ENCODE measurements around the gene EXOSC2.

Gene EXOSC2

DNA sequence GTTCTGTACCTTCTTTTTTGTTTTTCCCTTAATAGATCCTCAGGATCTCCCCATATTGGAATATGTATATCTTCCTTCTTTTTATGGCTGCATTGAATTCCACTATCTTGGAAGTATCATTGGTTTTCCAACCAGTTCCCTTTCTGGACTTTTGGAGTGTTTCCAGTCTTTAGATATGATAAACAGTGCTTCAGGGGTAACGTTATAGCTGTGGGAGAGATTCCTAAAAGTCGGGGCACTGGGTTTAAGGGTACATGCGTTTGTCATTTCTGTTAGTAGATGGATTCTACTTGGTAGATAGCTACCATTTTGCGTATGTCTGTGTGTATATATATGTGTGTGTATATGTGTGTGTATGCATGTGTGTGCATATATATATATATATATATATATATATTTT lies 42.0 kb downstream of the EXOSC2 start:
- DNase-seq (ENCODE audit: insufficient read length, low spot score) (no peak), FAIRE-seq (no peak)
- TF ChIP-seq CTCF (IDR thresholded peaks at IDR 0.05; ENCODE audit: insufficient read depth, missing control alignments), result no peak

GRCh38 chr9:130736834-130737233 lies 43.3 kb downstream of the EXOSC2 start:
- no peak for TF ChIP-seq CTCF (IDR thresholded peaks at IDR 0.05; ENCODE audit: insufficient read depth, missing control alignments)
- no peak for DNase-seq (ENCODE audit: insufficient read length, low spot score)
- FAIRE-seq, result no peak

DNA sequence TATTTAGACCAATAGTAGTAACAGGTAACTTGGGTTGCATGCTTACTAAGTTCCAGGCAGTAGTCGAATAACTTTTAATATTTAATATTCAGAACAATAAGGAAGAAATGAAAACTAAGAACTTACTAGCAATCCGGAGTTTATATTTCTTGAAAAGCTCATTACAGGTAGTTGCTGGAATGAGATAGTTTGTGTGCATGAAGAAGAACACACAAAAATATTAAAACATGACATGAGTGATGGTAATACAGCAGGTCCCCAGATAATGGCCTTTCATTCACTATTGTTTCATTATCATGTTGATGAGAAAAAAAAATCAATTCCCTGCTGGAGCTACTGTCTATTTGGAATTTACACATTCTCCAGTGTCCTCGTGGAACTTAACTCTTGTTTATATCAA lies 44.7 kb downstream of the EXOSC2 start:
- DNase-seq (ENCODE audit: insufficient read length, low spot score) (no peak), FAIRE-seq (no peak)
- no peak for TF ChIP-seq CTCF (IDR thresholded peaks at IDR 0.05; ENCODE audit: insufficient read depth, missing control alignments)

DNA sequence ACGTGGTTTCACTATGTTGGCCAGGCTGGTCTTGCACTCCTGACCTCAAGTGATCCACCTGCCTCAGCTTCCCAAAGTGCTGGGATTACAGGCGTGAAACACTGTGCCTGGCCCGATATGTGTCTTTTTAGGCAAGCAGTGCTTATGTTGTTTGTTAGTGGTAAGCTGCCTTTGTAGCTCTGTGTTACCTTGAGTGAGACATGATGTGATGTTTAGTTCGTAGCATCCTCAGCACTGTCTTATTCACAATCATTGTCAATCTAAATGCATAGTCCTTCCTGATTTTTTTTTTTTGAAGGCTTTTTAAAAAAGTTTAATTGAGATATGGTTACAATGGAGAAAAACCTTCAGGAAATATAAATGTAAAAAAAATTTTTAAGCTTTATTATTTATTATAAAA lies 45.5 kb downstream of the EXOSC2 start:
- TF ChIP-seq CTCF (IDR thresholded peaks at IDR 0.05; ENCODE audit: insufficient read depth, missing control alignments), result no peak
- no peak for FAIRE-seq
- no peak for DNase-seq (ENCODE audit: insufficient read length, low spot score)

DNA sequence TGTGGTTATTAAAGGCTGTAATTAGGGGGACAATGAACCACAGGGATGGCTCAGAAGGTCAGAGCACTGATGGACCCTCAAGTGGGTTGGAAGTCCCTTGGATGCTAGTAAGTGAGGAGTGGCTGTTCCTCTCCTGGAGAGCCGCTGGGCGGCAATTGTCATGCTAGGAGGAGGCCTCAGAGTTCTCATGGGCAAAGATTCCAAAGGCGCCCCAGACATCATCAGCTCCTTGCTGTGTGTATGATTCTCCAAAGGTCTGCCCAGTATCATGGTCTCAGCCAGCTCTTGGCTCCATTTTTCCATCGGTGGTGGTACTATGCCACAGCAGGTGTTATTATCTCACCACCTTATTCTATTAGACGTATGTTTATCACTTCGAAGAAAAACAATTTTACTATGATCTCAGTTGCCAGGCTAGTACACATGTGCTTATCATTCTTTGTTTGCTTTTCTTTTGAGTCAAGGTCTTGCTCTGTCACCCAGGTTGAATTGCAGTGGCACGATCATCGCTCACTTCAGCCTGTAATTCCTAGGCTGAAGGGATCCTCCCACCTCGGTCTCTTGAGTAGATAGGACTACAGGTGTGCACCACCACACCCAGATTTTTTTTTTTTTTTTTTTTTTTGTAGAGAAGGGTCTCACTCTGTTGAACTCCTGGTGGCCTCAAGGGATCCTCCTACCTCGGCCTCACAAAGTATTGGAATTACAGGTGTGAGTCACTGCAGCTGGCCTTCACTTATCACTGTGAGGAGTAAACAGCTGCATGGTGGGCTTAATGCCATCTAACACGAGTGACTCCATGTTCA lies 46.8 kb downstream of the EXOSC2 start:
- no peak for FAIRE-seq
- DNase-seq (ENCODE audit: insufficient read length, low spot score), result no peak
- TF ChIP-seq CTCF (IDR thresholded peaks at IDR 0.05; ENCODE audit: insufficient read depth, missing control alignments), result no peak

DNA sequence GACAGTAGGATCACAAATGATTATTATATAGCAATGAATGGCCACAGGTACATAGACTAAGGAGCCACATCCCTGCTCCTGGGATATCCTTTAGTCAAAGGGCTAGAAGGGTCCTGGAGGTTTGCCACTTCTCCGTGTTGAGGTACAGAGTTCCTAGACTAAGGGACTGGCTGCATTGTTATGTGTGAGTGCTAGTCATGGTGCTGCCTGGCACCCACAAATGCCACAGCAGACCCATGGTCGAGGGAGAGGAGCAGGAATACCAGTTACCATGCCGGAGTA lies 47.4 kb downstream of the EXOSC2 start:
- FAIRE-seq, result no peak
- no peak for TF ChIP-seq CTCF (IDR thresholded peaks at IDR 0.05; ENCODE audit: insufficient read depth, missing control alignments)
- DNase-seq (ENCODE audit: insufficient read length, low spot score), result no peak

- TF ChIP-seq CTCF (IDR thresholded peaks at IDR 0.05; ENCODE audit: insufficient read depth, missing control alignments), result no peak
- DNase-seq (ENCODE audit: insufficient read length, low spot score), result no peak
- no peak for FAIRE-seq
These were observed 48.4 kb downstream of the EXOSC2 start for GRCh38 chr9:130741831-130742449.
